ENCODE measurements around the gene TPGS1.

Gene TPGS1

GRCh38 chr19:542173-542866 lies 35.0 kb downstream of the TPGS1 start:
- no peak for DNase-seq

DNA sequence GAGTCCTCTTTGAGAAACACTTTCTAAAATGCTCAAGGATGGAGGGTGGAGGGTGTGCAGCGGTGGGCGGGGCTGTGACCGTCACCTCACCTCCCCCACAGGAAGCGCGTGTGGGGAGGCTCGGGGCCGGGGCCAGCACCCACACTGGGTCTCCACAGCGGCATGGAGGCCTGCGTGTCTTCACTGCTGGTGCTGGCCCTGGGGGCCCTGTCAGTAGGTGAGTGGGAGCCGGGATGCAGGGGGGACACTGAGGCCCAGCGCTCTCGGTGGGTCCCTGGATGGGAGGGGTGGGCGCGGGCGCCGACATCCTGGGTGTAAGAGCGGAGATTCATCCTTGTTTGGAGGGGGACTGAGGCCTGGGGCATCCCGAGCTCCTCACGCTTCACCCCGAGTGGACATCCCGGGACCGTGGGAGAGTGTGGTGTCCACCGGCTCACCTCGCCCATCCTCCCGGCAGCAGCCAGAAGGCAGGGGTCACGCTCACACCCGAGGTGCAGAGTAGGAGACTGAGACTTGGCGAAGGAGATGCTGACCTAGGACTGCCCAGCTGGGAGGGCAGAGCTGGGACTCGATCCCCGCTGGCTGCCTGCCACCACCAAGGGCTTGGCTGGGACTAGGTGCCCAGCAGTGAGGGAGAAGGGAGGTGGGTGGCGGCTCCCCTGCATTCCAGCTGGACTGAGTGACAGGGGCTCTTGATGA lies 36.8 kb downstream of the TPGS1 start, which contains the start of gene GZMM:
GZMM (plus strand) TSS at position 144 of the 699 bp plus-strand sequence; CDS start at position 163, 19 bp downstream.
- DNase-seq = no peak

GRCh38 chr19:547117-547516 lies 39.8 kb downstream of the TPGS1 start:
- no peak for DNase-seq

DNA sequence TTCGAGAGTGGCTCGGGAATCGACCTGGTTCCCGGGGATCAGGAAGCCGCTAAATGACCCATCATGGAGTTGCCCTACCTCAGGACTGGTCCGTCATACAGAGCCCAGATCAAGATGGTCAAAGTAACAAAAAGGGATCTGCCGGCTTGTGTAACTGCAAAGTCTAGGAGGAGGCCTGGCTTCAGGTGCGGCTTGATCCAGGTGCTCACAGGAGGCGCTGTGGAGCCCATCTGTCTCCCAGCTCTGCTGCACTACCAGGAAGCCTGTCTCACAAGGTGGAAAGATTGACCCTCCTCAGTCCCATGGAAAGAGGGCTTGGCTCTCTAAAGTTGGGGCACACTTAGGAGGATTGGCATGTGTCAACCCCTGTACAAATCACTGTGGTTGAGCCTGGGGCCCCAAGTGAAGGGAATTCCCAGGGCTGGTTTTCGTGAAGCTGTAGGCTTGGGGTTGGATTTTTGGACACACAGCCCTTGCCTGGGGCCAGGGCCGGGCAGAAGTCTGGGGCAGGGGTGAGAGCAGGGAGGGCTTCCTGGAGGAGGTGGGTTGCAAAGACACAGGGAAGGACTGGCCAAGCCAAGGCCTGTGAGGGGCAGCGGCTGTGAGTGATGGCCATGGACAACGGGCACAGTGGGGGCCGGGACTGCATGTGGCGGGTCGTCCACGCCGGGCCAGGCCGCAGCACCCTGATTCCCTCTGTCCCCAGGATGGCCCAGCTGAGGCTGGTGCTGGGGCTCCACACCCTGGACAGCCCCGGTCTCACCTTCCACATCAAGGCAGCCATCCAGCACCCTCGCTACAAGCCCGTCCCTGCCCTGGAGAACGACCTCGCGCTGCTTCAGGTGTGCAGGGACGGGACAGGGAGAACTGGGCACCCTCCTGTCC lies 40.8 kb downstream of the TPGS1 start:
- no peak for DNase-seq

- no peak for DNase-seq
Observed at GRCh38 chr19:548886-549830, 41.9 kb downstream of the TPGS1 start.

DNA sequence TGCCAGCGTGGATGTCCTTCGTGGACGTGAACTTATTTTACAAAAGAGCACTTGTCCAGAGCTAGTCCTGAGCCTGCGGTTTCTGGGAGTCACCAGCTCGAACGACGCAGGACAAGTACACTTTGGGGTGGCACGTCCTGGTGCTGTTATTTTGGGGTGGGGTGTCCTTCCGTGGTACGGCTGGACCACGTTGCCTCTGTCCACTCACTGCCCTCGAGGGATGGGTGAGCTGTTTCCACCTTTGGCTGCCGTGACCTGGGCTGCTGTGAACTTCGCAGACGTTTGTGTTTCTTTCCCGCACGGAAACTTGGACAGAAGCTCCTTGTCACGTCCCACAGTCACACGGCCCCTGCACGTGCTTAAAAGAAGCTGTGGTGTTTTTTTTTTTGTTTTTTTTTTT lies 47.5 kb downstream of the TPGS1 start:
- DNase-seq = no peak

GRCh38 chr19:555474-555808 lies 48.1 kb downstream of the TPGS1 start:
- DNase-seq = no peak

- no peak for DNase-seq
Observed at GRCh38 chr19:556611-557382, 49.5 kb downstream of the TPGS1 start.

- DNase-seq = no peak
Observed at GRCh38 chr19:558770-559439, 51.6 kb downstream of the TPGS1 start.

DNA sequence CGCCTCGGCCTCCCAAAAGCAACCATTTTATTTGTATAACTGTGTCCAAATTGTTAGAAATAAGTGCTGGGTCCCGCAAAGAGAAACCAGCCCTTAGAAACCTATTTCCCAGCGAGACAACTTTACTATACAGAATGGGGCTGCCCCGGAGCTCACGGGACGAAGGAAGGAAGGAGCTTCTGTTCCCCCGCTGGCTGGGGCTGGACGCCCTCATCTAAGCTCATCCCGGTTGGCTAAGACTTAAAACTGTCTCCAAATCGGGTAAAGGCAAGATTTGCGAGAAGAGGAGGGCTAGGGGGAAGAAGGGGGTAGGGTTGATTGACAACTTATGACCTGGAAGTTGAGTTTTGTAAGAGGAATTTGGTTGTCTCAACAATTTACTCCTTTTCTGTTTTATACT lies 52.8 kb downstream of the TPGS1 start:
- DNase-seq = no peak

DNA sequence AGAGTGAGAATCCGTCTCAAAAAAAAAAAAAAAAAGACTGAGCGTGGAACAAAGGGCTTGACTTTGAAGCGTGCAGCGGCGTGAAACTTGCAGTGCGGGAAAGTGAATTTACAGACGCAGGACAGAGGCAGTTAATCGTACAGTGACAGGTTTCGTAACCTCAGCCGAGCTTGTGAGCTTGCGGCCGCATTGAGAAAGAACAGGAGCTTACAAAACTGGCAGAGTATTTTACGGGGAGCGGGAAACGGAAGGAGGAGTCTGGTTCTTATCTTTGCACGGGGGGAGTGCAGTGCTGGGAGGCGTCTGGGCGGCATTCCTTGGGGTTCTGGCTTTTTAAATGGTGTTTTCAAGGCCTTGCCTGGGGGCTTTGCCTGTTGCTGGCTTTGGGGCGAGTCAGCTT lies 59.1 kb downstream of the TPGS1 start:
- no peak for DNase-seq

DNA sequence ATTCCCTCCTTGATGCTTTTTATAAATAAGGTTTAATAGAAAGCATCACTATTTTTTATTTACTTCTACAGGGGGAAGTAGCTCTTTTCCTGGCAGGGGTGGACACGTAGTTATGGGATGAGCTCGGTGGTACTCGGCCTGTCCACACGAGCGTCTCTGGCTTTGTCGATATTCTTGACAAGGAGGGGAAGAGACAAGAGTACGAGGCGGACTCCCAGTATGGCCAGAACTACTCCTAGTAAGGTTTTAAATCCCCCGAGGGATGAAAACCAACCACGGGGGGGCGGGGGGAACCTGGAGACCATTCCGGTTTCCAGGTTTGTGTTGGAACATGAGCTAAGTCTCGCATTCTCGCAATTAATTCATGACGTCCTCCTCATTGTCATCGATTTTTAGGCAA lies 59.5 kb downstream of the TPGS1 start:
- no peak for DNase-seq

- DNase-seq = no peak
Observed at GRCh38 chr19:567296-567900, 60.1 kb downstream of the TPGS1 start.

Data from NCI-H345 (cell line).